ENCODE results near the gene CUL4A.

The CUL4A gene

GRCh38 chr13:113207890-113208420, 1.5 kb upstream of the CUL4A start:
- no peak for DNase-seq (ENCODE audit: low spot score)

GRCh38 chr13:113208421-113209335, 735 bp upstream of the CUL4A start, which contains the start of gene PCID2:
PCID2 (minus strand) TSS chr13:113208669; CDS start chr13:113208634, 35 bp downstream.
- DNase-seq (ENCODE audit: low spot score), result peak; percentile 85

DNA sequence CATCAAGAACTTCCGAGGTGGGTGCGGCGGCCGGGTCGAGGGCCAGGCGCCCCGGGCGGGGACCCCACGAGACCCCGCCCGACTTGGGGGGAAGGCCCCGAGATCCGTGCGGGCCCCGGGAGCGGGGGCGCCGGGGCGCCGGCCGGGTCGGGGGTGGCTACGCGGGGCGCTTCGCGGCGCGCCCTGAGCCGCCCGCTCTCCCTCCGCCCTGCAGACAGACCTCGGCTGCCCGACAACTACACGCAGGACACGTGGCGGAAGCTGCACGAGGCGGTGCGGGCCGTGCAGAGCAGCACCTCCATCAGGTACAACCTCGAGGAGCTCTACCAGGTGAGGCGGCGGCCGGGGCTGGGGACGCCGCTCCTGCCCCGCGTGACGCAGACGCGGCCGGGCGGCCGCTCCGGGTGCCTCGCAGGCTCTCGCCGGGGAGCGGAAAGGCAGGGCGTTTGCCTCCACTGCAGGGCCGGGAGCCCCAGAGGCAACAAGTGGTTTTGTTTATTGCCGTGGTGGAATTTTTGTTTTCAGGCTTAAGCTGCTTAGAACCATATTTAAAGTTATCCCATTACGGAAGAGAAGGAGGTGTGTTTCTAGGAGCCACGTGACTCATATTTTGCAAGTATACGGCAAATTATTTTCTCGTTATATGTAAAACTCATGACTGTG, 477 bp downstream of the CUL4A start:
- DNase-seq (ENCODE audit: low spot score), result peak; percentile 26

DNA sequence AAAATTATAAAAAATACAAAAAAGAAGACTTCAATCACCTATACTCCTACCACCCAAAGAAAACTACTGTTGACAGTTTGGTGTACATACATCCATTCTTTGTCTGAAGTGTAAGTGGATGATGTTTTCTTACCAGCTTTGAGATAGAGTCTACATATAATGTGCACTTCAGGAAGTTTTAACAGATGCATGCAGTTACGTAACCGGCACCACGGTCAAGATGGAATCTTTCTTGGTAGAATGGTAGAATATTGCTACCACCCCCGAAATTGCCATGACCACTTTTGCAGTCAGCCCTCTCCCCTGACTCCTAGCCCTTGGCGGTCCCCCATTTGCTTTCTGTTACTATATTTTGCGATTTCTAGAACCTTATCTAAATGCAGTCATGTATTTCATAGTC, 1.4 kb downstream of the CUL4A start:
- no peak for DNase-seq (ENCODE audit: low spot score)

GRCh38 chr13:113211774-113212173, 2.4 kb downstream of the CUL4A start:
- DNase-seq (ENCODE audit: low spot score), result no peak

- peak; percentile 18 for DNase-seq (ENCODE audit: low spot score)
Observed at GRCh38 chr13:113216254-113217048, 7.0 kb downstream of the CUL4A start.

GRCh38 chr13:113218586-113218985, 9.2 kb downstream of the CUL4A start:
- no peak for DNase-seq (ENCODE audit: low spot score)

- DNase-seq (ENCODE audit: low spot score), result no peak
Observed at GRCh38 chr13:113219256-113219940, 10.0 kb downstream of the CUL4A start.

DNA sequence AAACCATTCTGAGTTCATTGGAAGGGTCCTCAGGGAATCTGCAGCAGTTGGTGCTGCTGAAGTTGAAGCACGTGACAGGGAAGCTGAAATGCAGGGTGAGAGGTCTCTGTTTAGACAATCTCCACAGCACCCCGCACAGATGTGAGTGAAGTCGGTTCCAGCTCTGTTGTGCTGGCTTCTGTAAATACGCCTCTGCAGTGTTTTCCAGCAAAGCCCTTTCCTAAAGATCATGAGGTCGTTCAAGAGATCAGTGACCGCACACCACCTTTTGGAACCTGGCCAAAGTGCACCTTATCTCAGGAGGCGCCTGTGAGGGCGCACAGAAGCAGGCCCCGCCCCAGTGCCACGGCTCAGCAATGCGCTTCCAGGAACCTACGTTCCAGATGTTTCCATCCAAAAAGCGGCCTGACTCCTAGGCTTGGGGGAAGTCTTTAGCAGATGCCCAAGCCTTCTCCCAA, 10.8 kb downstream of the CUL4A start:
- no peak for DNase-seq (ENCODE audit: low spot score)

GRCh38 chr13:113220877-113221276, 11.5 kb downstream of the CUL4A start:
- DNase-seq (ENCODE audit: low spot score), result no peak

DNA sequence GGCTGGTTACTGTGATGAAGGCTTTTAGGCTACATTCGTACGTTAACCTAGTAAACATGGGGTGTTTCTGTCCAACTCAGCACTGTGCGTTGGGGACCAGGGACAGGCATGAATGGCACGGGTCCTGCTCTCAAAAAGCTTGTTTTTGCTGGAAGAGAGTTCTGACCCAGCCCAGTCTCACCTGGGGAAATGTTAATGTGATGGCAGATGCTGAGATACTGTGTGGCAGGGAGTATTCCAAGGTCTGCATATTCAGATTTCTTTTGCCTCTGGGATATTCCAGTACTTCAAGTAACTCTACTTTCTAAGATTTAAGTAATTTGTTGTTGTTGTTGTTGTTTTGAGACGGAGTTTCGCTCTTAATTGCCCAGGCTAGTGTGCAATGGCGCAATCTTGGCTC, 13.7 kb downstream of the CUL4A start:
- DNase-seq (ENCODE audit: low spot score), result no peak

GRCh38 chr13:113224486-113224885, 15.1 kb downstream of the CUL4A start:
- no peak for DNase-seq (ENCODE audit: low spot score)

- DNase-seq (ENCODE audit: low spot score), result no peak
Observed at GRCh38 chr13:113225515-113225914, 16.1 kb downstream of the CUL4A start.

DNA sequence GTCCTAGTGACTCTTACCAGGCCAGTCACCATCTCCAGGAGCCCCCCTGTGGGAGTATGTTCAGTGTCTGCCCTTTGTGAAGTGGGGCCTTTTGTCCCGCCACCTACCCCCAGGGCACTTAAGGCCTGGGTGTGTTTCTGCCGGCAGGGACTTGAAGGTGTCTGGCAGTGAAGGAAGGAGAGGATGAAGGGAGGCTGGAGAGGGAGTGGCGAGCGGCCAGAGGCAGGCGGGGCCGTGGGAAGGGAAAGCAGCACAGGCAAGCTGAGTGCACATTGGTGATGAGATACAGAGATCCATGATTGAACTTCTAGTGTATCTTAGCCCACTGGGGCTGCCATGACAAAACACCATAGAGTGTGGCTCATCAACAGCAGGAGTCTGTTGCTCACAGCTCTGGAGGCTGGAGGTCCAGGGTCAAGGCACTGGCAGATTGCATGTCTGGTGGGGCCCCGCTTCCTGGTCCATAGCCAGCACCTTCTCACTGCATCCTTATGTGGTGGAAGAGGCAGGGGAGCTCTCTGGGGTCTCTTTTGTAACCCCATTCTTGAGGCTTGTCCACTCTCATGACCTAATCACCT, 17.5 kb downstream of the CUL4A start:
- DNase-seq (ENCODE audit: low spot score), result no peak

GRCh38 chr13:113229161-113229560, 19.7 kb downstream of the CUL4A start:
- no peak for DNase-seq (ENCODE audit: low spot score)

DNA sequence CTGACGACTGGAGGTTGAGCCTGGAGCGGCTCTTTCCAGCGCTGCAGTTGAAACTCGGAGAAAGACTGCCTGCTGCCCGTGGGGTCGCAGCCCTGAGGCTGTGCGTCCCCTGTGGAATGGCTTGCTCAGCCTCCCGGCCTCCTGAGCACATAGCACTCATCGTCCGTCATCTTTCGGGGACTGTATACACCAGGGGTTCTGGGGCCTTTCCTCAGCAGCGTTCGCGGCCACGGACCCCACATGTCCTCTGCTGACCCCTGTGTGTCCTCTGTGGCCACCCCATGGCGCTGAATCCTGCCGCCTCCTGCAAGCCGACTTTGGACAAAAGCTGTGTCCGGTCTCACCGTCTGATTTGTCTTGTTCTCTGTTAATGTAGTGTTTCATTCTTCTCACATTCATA, 20.4 kb downstream of the CUL4A start:
- no peak for DNase-seq (ENCODE audit: low spot score)

DNA sequence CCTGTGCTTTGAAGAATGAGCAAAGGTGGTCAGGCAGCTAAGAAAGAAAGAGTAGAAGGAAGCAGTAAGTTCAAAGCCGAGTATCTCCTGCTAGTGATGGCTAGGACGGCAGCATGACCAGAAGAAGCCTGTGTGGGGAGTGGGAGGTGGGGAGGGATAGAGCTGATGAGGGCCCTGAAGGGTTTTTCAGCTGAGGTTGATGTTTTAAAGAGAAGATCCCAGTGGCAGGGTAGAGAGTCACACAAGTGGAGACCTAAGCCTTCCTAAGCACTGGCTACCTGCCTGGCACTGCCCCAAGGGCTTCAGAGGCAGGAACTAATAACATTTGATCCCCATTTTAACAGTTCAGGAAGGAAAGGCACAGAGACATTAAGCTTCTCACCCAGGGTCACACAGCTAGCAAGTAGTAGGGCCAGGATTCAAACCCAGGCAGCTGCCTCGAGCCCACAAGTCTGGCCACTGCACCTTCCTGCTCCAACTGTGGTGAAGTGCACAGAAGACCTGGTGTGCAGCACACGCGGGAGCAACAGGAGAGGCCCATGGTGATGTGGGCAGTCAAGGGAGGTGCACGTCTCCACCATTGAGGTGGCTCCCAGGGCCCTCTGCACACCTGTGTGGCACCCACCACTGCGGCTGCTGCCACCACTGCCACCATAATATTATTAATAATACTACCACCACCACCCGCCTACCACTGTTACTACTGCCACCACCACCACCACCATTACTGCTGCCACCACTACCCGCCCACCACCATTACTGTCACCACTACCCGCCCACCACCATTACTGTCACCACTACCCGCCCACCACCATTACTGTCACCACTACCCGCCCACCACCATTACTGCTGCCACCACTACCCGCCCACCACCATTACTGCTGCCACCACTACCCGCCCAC, 22.1 kb downstream of the CUL4A start:
- DNase-seq (ENCODE audit: low spot score), result no peak

DNA sequence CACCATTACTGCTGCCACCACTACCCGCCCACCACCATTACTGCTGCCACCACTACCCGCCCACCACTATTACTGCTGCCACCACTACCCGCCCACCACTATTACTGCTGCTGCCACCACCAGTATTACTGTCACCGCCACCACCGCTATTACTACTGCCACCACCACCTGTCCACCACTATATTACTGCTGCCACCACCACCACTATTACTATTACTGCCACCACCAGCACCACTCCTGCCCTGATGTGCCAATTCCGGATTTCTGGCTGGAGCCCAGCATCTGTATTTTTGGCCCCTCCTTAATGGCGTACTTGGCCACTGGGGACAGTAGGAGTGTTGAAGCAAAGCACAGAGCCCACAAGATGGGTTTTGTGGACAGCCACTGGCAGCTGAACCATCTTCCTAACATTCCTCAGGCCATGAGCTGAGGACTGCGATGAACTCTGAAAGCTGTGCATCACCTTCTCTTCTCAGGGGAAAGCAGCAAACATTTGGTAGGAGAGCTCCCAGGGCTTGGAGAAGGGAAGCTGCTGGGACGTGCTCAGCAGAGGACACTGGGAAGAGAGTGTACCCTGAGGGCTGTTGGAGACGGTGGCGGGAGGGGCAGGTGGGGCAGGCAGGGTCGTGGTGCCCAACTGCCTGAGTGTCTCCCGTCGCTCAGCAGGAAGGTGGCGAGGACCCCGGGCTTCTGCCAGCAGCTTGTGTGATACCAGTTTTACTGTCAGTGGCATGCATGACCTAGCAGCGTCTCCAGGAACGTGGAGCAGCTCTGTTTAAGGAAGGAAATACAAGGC, 23.0 kb downstream of the CUL4A start:
- DNase-seq (ENCODE audit: low spot score), result no peak

DNA sequence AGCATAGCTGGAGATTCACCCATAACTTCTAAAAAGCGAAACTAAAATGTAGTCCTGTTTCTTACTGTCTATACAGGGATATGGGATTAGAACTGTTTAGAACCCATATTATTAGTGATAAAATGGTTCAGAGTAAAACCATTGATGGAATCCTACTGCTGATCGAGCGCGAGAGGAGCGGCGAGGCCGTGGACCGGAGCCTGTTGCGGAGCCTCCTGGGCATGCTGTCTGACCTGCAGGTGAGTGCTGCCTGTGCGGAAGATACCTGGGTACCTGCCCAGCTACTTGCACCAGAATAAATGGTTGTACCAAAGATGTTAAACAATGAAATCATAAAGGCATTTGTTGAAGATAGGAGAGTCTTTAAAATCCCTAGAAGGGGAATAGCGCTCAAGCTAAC, 23.7 kb downstream of the CUL4A start:
- DNase-seq (ENCODE audit: low spot score), result no peak

Data from globus pallidus (tissue), 1 donor.